Prostate gland (tissue), 2 donors: Measurements from ENCODE around the gene TCF4. TPM values are rescaled to one million over a fixed set of nuclear protein-coding genes. Genes with fewer than 3 reads are reported as not detected.

ENCODE experiments used
- DNase-seq: peaks from one replicate; pipeline ENCODE4 v3.0.0-alpha.2; 2019; ENCODE audit warnings: low spot score
- H3K27ac ChIP-seq, 2 donors: fragments of 200-600 bp; sonication (generic); 2 replicates each; pipeline ENCODE4 v1.5.1; 2017 to 2019
- H3K27me3 ChIP-seq: fragments of 200-600 bp; sonication (generic); replicated peaks from 2 replicates; pipeline ENCODE4 v1.5.1; 2019; ENCODE audit not compliant: insufficient read depth
- H3K36me3 ChIP-seq, 2 donors: fragments of 200-600 bp; sonication (generic); 1 replicate in 1 of 2; 2 replicates in 1 of 2; pipeline versions ENCODE4 v1.5.1 to v1.8.1; 2017 to 2019
- H3K4me1 ChIP-seq: fragments of 200-600 bp; sonication (generic); replicated peaks from 2 replicates; pipeline ENCODE4 v1.5.1; 2019
- H3K4me3 ChIP-seq, 2 donors: fragments of 200-600 bp; sonication (generic); 2 replicates each; pipeline ENCODE4 v1.5.1; 2017 to 2019
- H3K9me3 ChIP-seq: fragments of 200-600 bp; sonication (generic); 2 replicates; pipeline ENCODE4 v1.5.1; 2017
- POLR2A ChIP-seq: fragments of 450-650 bp; IDR thresholded peaks from one replicate; pipeline ENCODE4 v1.6.1; 2016; ENCODE audit warnings: antibody characterized with exemption, mild to moderate bottlenecking
- POLR2AphosphoS5 ChIP-seq: sonication (generic); formaldehyde crosslinking; IDR thresholded peaks from one replicate; pipeline ENCODE4 v1.6.1; 2017; ENCODE audit warnings: antibody characterized with exemption
- WGBS: methylation state at CpG from one replicate; pipeline ENCODE4 v1.1.5; 2018; 5-methylcytosine and 5-hydroxymethylcytosine counted together
- intact Hi-C: fragments of 100-400 bp; cut with DNase I; formaldehyde crosslinking; loops from one replicate; pipeline ENCODE4 v1.14.2; 2022
- total RNA-seq, 2 donors: library from RNA; depleted of rRNA; stranded (reverse); fragments of >200 nt; gene quantifications; one replicate each; pipeline ENCODE4 v1.1.0, GENCODE V29; 2016
- TF ChIP-seq, protein P1 (sequence below), 4 experiments: fragments of 200-600 bp in 2 of 4; fragments of 450-650 bp in 2 of 4; sonication (generic) in 2 of 4; IDR thresholded peaks; 1 replicate in 3 of 4; 2 replicates in 1 of 4; pipeline ENCODE4 v1.5.1; 2016 to 2019; ENCODE audit warnings: antibody characterized with exemption in 4 of 4, mild to moderate bottlenecking in 2 of 4, moderate library complexity in 2 of 4

Gene TCF4
- total RNA-seq, 2 donors from 2014 or later = 29.8 to 87.2 TPM

- intact Hi-C loops = no loop called here
- no peak overlapping the region for H3K4me3 ChIP-seq
- H3K4me1 ChIP-seq = no peaks in the 10 kb centered on the region
- TF ChIP-seq POLR2A (no peak), POLR2AphosphoS5 (no peak)
- TF ChIP-seq, protein P1, sequence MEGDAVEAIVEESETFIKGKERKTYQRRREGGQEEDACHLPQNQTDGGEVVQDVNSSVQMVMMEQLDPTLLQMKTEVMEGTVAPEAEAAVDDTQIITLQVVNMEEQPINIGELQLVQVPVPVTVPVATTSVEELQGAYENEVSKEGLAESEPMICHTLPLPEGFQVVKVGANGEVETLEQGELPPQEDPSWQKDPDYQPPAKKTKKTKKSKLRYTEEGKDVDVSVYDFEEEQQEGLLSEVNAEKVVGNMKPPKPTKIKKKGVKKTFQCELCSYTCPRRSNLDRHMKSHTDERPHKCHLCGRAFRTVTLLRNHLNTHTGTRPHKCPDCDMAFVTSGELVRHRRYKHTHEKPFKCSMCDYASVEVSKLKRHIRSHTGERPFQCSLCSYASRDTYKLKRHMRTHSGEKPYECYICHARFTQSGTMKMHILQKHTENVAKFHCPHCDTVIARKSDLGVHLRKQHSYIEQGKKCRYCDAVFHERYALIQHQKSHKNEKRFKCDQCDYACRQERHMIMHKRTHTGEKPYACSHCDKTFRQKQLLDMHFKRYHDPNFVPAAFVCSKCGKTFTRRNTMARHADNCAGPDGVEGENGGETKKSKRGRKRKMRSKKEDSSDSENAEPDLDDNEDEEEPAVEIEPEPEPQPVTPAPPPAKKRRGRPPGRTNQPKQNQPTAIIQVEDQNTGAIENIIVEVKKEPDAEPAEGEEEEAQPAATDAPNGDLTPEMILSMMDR (IDR thresholded peaks at IDR 0.05) = no peak
- no peak for DNase-seq
- WGBS = 94% methylated on average over 7 of the region's 7 CpGs
- H3K27ac ChIP-seq = no peak overlapping the region
- H3K27me3 ChIP-seq = no peaks in the 10 kb centered on the region
- H3K36me3 ChIP-seq = no peaks in the 10 kb centered on the region
- no peaks in the 10 kb centered on the region for H3K9me3 ChIP-seq
Observed at GRCh38 chr18:55380589-55380988, 207.4 kb downstream of the TCF4 start.

GRCh38 chr18:55376387-55376786 is 211.6 kb downstream of the TCF4 start:
- H3K36me3 ChIP-seq = no peaks in the 10 kb centered on the region
- intact Hi-C loops = no loop called here
- H3K27ac ChIP-seq = no peak overlapping the region

DNA sequence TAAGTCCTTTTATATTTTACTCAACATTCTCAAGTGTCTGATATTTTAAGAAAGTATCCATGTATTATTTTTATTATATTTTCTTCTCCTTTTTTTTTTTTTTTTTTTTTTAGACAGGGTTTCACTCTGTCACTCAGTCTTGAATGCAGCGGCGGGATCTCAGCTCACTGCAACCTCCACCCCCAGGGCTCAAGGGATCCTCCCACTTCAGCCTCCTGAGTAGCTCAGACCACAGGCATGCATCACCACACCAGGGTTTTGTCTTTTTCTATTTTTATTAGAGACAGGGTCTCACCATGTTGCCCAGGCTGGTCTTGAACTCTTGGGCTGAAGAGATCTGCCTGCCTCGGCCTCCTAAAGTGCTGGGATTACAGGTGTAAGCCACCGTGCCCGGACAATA is 212.1 kb downstream of the TCF4 start:
- no peaks in the 10 kb centered on the region for H3K4me1 ChIP-seq
- 96% methylated on average over 5 of the region's 5 CpGs for WGBS
- no peaks in the 10 kb centered on the region for H3K9me3 ChIP-seq
- no peak overlapping the region for H3K27ac ChIP-seq
- intact Hi-C loops = no loop called here
- DNase-seq = no peak
- no peaks in the 10 kb centered on the region for H3K27me3 ChIP-seq
- H3K4me3 ChIP-seq = no peak overlapping the region
- TF ChIP-seq POLR2A = no peak
- TF ChIP-seq, protein P1 (IDR thresholded peaks at IDR 0.05) = no peak
- no peak for TF ChIP-seq POLR2AphosphoS5
- H3K36me3 ChIP-seq = no peaks in the 10 kb centered on the region

More at GRCh38 chr18:55376387-55376786, 211.6 kb downstream of the TCF4 start:
- H3K9me3 ChIP-seq = no peaks in the 10 kb centered on the region
- H3K4me3 ChIP-seq = no peak overlapping the region
- H3K27me3 ChIP-seq = no peaks in the 10 kb centered on the region
- no peak for TF ChIP-seq POLR2AphosphoS5
- TF ChIP-seq, protein P1 (IDR thresholded peaks at IDR 0.05) = no peak
- no peak for TF ChIP-seq POLR2A
- WGBS = 89% methylated on average over 2 of the region's 2 CpGs
- DNase-seq = no peak
- H3K4me1 ChIP-seq = no peaks in the 10 kb centered on the region

DNA sequence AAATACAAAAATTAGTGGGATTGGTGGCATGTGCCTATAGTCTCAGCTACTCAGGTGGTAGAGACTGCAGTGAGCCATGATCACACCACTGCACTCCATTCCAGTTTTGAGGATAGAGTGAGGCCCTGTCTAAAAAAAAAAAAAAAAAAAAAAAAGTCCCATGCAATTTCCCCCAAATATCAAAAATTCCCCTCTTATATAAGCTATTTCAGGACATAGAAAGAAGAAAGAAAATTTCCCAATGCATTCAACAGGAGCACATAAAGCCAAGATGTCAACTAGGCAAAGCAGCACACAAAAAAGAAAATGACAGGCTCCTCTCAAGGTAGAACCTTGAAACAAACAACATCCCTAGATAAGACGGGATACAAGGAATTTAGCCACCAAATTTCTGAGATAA is 213.3 kb downstream of the TCF4 start:
- H3K4me1 ChIP-seq = no peaks in the 10 kb centered on the region
- H3K36me3 ChIP-seq = no peaks in the 10 kb centered on the region
- H3K27ac ChIP-seq = no peak overlapping the region
- no peaks in the 10 kb centered on the region for H3K9me3 ChIP-seq
- no peaks in the 10 kb centered on the region for H3K27me3 ChIP-seq
- intact Hi-C loops = no loop called here
- H3K4me3 ChIP-seq = no peak overlapping the region
- no peak for DNase-seq
- 100% methylated on average over 1 of the region's 1 CpG for WGBS
- no peak for TF ChIP-seq POLR2AphosphoS5
- no peak for TF ChIP-seq POLR2A
- TF ChIP-seq, protein P1 (IDR thresholded peaks at IDR 0.05) = no peak

DNA sequence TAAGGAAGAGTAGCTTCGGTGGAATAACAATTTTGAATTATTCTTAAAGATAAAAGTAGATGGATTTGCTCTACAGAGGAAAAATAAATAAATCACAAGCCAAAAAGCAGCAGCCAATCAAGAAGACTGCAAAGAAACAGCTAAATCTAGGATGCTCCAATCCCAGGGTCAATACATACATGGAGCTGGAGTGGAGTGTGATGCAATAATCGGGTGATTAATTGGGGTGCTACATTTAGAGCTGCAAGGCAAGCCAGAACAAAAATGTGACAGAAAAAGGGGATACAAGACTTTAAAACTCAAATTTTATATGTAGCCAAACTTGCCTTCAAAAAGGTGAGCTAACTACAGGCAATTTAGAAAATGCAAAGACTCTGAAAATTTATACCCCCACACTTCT is 215.8 kb downstream of the TCF4 start:
- Histone ChIP-seq H3K9me3 (no peaks in the 10 kb centered on the region), H3K4me1 (no peaks in the 10 kb centered on the region), H3K27me3 (no peaks in the 10 kb centered on the region), H3K4me3 (no peak overlapping the region), H3K27ac (no peak overlapping the region), H3K36me3 (no peaks in the 10 kb centered on the region)
- intact Hi-C loops = no loop called here
- WGBS = 93% methylated on average over 2 of the region's 2 CpGs
- TF ChIP-seq, protein P1 (IDR thresholded peaks at IDR 0.05) = no peak
- TF ChIP-seq POLR2A (no peak), POLR2AphosphoS5 (no peak)
- DNase-seq = no peak
